ENCODE results near the gene OAT. TPM values are rescaled to one million over a fixed set of nuclear protein-coding genes. Genes with fewer than 3 reads are reported as not detected.

Gene OAT
- total and polyA plus RNA-seq, 7 experiments from 2014 or later: 29.6 to 80.0 (median 44.6) TPM

DNA sequence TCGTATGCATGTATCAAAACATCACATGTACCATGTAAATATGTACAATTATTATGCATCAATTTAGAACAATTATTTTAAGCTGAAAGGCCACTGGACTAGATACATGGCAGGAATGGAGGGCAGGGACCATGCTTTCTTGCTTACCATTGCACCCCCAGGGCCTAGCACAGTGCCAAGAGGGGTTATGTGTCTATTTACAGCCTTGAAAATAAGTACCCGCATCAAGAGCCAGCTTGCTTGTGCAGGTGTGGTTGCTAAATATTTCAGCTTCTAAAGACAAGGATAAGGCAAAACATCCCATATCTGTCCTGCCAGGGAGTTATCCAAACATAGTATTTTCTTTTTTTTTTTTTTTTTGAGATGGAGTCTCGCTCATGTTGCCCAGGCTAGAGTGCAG is 14.7 kb upstream of the OAT start:
- ChIA-PET CTCF (no interaction called here), POLR2A (interaction anchor here (0.7 kb wide), 1 partner anchor 565 kb away, joined by 3 read pairs; no protein-coding TSS in a partner anchor)
- H3K27me3 ChIP-seq (ENCODE audit: control insufficient read depth in 2 of 2, insufficient read depth in 2 of 2, low read length in 2 of 2): no peaks in the 10 kb centered on the region
- no peak for DNase-seq
- intact Hi-C loops (cut with micrococcal nuclease): no loop called here
- Mint-ChIP-seq H3K4me3 (no peak overlapping the region), H3K27ac (no peak overlapping the region), H3K27me3 (peaks cover 0 to 12% (median 7%) of the 10 kb centered on the region in 5 donors), H3K9me3 (no peaks in the 10 kb centered on the region), H3K4me1 (no peaks in the 10 kb centered on the region), H3K36me3 (no peaks in the 10 kb centered on the region)
- no peaks in the 10 kb centered on the region for H3K4me1 ChIP-seq (ENCODE audit: control insufficient read depth in 2 of 2, insufficient read depth in 2 of 2, low read length in 2 of 2)
- no peaks in the 10 kb centered on the region for H3K36me3 ChIP-seq (ENCODE audit: control insufficient read depth in 2 of 3, insufficient read depth in 3 of 3, low read length in 3 of 3)
- H3K9me3 ChIP-seq (ENCODE audit: control insufficient read depth in 2 of 3, low read length in 3 of 3): no peaks in the 10 kb centered on the region
- no peak overlapping the region for H3K27ac ChIP-seq (ENCODE audit: low read depth, low read length)
- H3K4me3 ChIP-seq (ENCODE audit: low read length): no peak overlapping the region
- ATAC-seq: no peak

DNA sequence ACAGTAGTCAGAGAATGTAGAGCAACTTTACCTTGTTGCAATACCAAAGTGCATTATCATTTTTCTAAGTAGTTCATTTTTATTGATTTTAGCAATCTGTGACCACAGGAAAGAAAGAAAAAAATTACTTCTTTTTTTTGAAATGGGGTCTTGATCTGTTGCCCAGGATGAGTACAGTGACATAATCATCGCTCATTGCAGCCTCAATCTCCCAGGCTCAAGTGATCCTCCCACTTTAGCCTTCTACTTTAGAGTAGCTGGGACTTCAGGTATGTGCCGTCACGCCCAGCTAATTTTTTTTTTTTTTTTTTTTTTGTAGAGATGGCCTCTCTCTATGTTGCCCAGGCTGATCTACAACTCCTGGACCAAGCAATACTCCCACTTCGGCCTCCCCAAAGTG is 11.4 kb upstream of the OAT start:
- no peaks in the 10 kb centered on the region for H3K36me3 ChIP-seq (ENCODE audit: control insufficient read depth in 2 of 3, insufficient read depth in 3 of 3, low read length in 3 of 3)
- Mint-ChIP-seq H3K4me3 (no peak overlapping the region), H3K9me3 (no peaks in the 10 kb centered on the region), H3K27ac (no peak overlapping the region), H3K4me1 (no peaks in the 10 kb centered on the region), H3K27me3 (peaks cover 0 to 23% (median 7%) of the 10 kb centered on the region in 5 donors), H3K36me3 (no peaks in the 10 kb centered on the region)
- ChIA-PET CTCF (no interaction called here), POLR2A (no interaction called here)
- H3K27me3 ChIP-seq (ENCODE audit: control insufficient read depth in 2 of 2, insufficient read depth in 2 of 2, low read length in 2 of 2): no peaks in the 10 kb centered on the region
- no peaks in the 10 kb centered on the region for H3K4me1 ChIP-seq (ENCODE audit: control insufficient read depth in 2 of 2, insufficient read depth in 2 of 2, low read length in 2 of 2)
- ATAC-seq: no peak
- H3K27ac ChIP-seq (ENCODE audit: low read depth, low read length): no peak overlapping the region
- intact Hi-C loops (cut with micrococcal nuclease): no loop called here
- DNase-seq: no peak
- no peaks in the 10 kb centered on the region for H3K9me3 ChIP-seq (ENCODE audit: control insufficient read depth in 2 of 3, low read length in 3 of 3)
- no peak overlapping the region for H3K4me3 ChIP-seq (ENCODE audit: low read length)

DNA sequence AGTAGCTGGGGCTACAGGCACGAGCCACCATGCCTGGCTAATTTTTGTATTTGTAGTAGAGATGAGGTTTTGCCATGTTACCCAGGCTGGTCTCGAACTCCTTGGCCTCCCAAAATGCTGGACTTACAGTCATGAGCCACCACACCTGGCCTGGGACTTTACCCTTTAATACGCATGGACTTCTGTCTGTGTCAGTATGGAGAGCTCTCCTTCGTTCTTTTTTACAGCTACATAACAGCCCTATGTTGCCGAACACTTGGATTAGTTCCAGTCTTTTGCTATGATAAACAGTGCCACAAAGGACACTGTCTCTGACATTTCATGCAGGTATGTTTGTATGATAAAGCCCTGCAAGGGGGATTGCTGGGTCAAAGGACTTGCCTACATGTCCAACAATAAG is 10.9 kb upstream of the OAT start:
- ChIA-PET CTCF (no interaction called here), POLR2A (no interaction called here)
- H3K9me3 ChIP-seq (ENCODE audit: control insufficient read depth in 2 of 3, low read length in 3 of 3): no peaks in the 10 kb centered on the region
- no peaks in the 10 kb centered on the region for H3K27me3 ChIP-seq (ENCODE audit: control insufficient read depth in 2 of 2, insufficient read depth in 2 of 2, low read length in 2 of 2)
- intact Hi-C loops (cut with micrococcal nuclease): no loop called here
- H3K4me3 ChIP-seq (ENCODE audit: low read length): no peak overlapping the region
- H3K36me3 ChIP-seq (ENCODE audit: control insufficient read depth in 2 of 3, insufficient read depth in 3 of 3, low read length in 3 of 3): no peaks in the 10 kb centered on the region
- Mint-ChIP-seq H3K9me3 (no peaks in the 10 kb centered on the region), H3K27me3 (peaks cover 0 to 23% (median 7%) of the 10 kb centered on the region in 5 donors), H3K4me1 (no peaks in the 10 kb centered on the region), H3K4me3 (no peak overlapping the region), H3K36me3 (no peaks in the 10 kb centered on the region), H3K27ac (no peak overlapping the region)
- DNase-seq: no peak
- no peaks in the 10 kb centered on the region for H3K4me1 ChIP-seq (ENCODE audit: control insufficient read depth in 2 of 2, insufficient read depth in 2 of 2, low read length in 2 of 2)
- H3K27ac ChIP-seq (ENCODE audit: low read depth, low read length): no peak overlapping the region
- no peak for ATAC-seq

DNA sequence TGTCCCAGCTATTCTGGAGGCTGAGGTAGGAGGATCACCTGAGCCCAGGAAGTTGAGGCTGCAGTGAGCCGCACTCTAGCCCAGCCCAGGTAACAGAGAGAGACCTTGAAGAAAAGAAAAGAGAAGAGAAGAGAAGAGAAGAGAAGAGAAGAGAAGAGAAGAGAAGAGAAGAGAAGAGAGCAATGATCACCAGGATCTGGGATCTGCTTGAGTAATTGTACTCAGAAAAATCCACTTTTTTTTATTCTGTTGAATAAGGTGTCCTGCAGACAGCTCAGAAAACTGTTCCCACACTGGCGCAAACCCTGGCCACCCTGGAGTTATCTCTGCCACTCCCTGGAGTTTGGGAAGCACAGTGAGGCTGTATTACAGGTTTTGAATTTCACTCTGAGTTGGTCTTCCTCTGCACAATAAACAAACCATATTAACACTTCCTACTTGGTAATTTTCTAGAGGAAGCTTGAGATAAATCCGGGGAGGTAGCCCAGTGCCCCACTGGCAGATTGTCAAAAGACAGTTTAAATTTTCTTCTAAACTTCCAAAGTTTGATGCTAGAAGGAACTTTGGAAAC is 9.6 kb upstream of the OAT start:
- ATAC-seq (no peak), DNase-seq (no peak)
- no peaks in the 10 kb centered on the region for H3K9me3 Mint-ChIP-seq
- Histone ChIP-seq H3K27ac (ENCODE audit: low read depth, low read length) (no peak overlapping the region), H3K9me3 (ENCODE audit: control insufficient read depth in 2 of 3, low read length in 3 of 3) (no peaks in the 10 kb centered on the region), H3K36me3 (ENCODE audit: control insufficient read depth in 2 of 3, insufficient read depth in 3 of 3, low read length in 3 of 3) (no peaks in the 10 kb centered on the region), H3K27me3 (ENCODE audit: control insufficient read depth in 2 of 2, insufficient read depth in 2 of 2, low read length in 2 of 2) (no peaks in the 10 kb centered on the region), H3K4me1 (ENCODE audit: control insufficient read depth in 2 of 2, insufficient read depth in 2 of 2, low read length in 2 of 2) (no peaks in the 10 kb centered on the region), H3K4me3 (ENCODE audit: low read length) (no peak overlapping the region)
- H3K4me1 Mint-ChIP-seq: no peaks in the 10 kb centered on the region
- no peak overlapping the region for H3K27ac Mint-ChIP-seq
- ChIA-PET POLR2A (interaction anchor here (0.7 kb wide), 1 partner anchor 10 kb away, joined by 3 read pairs; the partner anchor contains the start of gene OAT), CTCF (interaction anchor here (0.6 kb wide), 1 partner anchor 450 kb away, joined by 3 read pairs; no protein-coding TSS in a partner anchor)
- no peaks in the 10 kb centered on the region for H3K36me3 Mint-ChIP-seq
- H3K27me3 Mint-ChIP-seq: peaks cover 5 to 29% (median 7%) of the 10 kb centered on the region in 5 donors
- no peak overlapping the region for H3K4me3 Mint-ChIP-seq
- intact Hi-C loops (cut with micrococcal nuclease): no loop called here

DNA sequence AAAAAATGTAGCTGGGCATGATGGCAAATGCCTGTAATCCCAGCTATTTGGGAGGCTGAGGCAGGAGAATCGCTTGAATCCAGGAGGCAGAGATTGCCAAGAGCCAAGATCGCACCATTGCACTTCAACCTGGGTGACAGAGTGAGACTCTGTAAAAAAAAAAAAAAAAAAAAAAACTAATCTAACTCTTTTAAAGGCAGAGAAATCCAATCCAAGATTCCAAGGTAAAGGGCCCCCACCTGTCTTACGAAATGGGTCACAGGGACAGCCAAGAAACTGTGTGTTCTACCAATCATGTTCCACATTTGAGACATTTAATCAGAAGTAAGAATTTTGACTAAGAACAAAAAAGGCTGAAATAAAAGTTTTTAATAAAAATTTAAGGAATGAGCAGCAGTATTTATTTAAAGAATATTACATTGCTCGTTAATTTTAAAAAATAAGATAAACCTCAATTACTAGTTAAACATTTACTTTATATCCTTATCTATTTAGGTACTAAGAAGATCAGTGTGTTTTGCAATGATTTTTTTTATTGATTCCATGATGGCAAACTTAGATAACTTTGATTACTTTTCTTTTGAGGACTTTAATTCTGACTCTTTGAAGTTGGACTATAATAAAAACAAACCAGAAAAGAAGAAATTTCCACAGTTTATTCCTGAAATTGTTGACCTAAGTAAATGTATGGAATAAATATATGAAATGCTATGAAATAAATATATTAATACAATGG is 6.7 kb upstream of the OAT start:
- peaks cover 0 to 41% (median 11%) of the 10 kb centered on the region in 5 donors for H3K27me3 Mint-ChIP-seq
- no peak overlapping the region for H3K4me3 ChIP-seq (ENCODE audit: low read length)
- ATAC-seq: no peak
- no peaks in the 10 kb centered on the region for H3K9me3 ChIP-seq (ENCODE audit: control insufficient read depth in 2 of 3, low read length in 3 of 3)
- no peak for DNase-seq
- H3K4me3 Mint-ChIP-seq: no peak overlapping the region
- no peaks in the 10 kb centered on the region for H3K27me3 ChIP-seq (ENCODE audit: control insufficient read depth in 2 of 2, insufficient read depth in 2 of 2, low read length in 2 of 2)
- H3K27ac Mint-ChIP-seq: no peak overlapping the region
- H3K4me1 Mint-ChIP-seq: no peaks in the 10 kb centered on the region
- CTCF ChIA-PET: no interaction called here
- no peaks in the 10 kb centered on the region for H3K4me1 ChIP-seq (ENCODE audit: control insufficient read depth in 2 of 2, insufficient read depth in 2 of 2, low read length in 2 of 2)
- POLR2A ChIA-PET: interaction anchor here (0.7 kb wide), 1 partner anchor 18 kb away, joined by 4 read pairs; no protein-coding TSS in a partner anchor
- H3K36me3 ChIP-seq (ENCODE audit: control insufficient read depth in 2 of 3, insufficient read depth in 3 of 3, low read length in 3 of 3): no peaks in the 10 kb centered on the region
- H3K36me3 Mint-ChIP-seq: no peaks in the 10 kb centered on the region
- H3K9me3 Mint-ChIP-seq: no peaks in the 10 kb centered on the region
- no peak overlapping the region for H3K27ac ChIP-seq (ENCODE audit: low read depth, low read length)
- intact Hi-C loops (cut with micrococcal nuclease): no loop called here

DNA sequence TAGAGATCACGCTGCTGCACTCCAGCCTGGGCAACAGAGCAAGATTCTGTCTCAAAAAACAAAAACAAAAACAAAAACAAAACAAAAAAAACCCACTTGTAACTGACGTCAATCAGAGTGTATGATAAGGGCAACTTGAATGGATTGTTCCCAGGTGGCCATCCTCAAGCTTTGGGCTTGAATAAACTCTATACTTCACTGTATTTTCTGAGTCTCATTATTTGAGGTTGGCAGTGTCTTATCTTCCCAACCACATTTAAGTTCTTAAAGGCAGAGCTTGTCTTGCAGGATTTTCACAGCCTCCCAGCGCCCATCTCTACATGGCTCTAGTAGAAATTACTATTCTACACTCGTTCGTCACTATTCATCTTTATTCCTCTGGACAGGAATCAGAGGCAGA is 5.1 kb upstream of the OAT start:
- Mint-ChIP-seq H3K36me3 (no peaks in the 10 kb centered on the region), H3K9me3 (no peaks in the 10 kb centered on the region), H3K4me1 (peaks cover 0 to 5% (median 4%) of the 10 kb centered on the region in 7 donors), H3K27me3 (peaks cover 0 to 37% (median 11%) of the 10 kb centered on the region in 5 donors), H3K27ac (no peak overlapping the region), H3K4me3 (no peak overlapping the region)
- DNase-seq (no peak), ATAC-seq (no peak)
- Histone ChIP-seq H3K9me3 (ENCODE audit: control insufficient read depth in 2 of 3, low read length in 3 of 3) (no peaks in the 10 kb centered on the region), H3K27ac (ENCODE audit: low read depth, low read length) (no peak overlapping the region), H3K27me3 (ENCODE audit: control insufficient read depth in 2 of 2, insufficient read depth in 2 of 2, low read length in 2 of 2) (no peaks in the 10 kb centered on the region), H3K36me3 (ENCODE audit: control insufficient read depth in 2 of 3, insufficient read depth in 3 of 3, low read length in 3 of 3) (no peaks in the 10 kb centered on the region), H3K4me3 (ENCODE audit: low read length) (no peak overlapping the region), H3K4me1 (ENCODE audit: control insufficient read depth in 2 of 2, insufficient read depth in 2 of 2, low read length in 2 of 2) (no peaks in the 10 kb centered on the region)
- intact Hi-C loops (cut with micrococcal nuclease): no loop called here
- ChIA-PET POLR2A (interaction anchor here (1.3 kb wide), 1 partner anchor 20 kb away, joined by 3 read pairs; no protein-coding TSS in a partner anchor), CTCF (interaction anchor here (0.7 kb wide), 1 partner anchor 1289 kb away, joined by 3 read pairs; no protein-coding TSS in a partner anchor)

DNA sequence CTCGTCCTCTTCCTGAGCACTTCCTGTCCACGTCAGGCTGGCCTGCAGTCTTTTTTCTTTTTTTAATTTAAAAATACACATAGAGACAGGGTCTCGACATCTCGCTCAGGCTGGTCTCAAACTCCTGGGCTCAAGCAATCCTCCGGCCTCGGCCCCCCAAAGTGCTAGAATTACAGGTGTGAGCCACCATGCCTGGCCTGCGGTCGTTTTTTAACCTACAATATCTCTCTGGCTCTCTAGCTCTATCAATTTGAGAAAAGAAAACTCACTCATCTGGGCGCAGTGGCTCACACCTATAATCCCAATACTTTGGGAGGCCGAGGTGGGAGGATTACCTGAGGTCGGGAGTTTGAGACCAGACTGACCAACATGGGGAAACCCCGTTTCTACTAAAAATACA is 4.0 kb upstream of the OAT start:
- intact Hi-C loops (cut with micrococcal nuclease): no loop called here
- Histone ChIP-seq H3K36me3 (ENCODE audit: control insufficient read depth in 2 of 3, insufficient read depth in 3 of 3, low read length in 3 of 3) (no peaks in the 10 kb centered on the region), H3K4me3 (ENCODE audit: low read length) (no peak overlapping the region), H3K27me3 (ENCODE audit: control insufficient read depth in 2 of 2, insufficient read depth in 2 of 2, low read length in 2 of 2) (no peaks in the 10 kb centered on the region), H3K27ac (ENCODE audit: low read depth, low read length) (no peak overlapping the region), H3K9me3 (ENCODE audit: control insufficient read depth in 2 of 3, low read length in 3 of 3) (no peaks in the 10 kb centered on the region), H3K4me1 (ENCODE audit: control insufficient read depth in 2 of 2, insufficient read depth in 2 of 2, low read length in 2 of 2) (peaks cover 3% of the 10 kb centered on the region in 2 donors)
- Mint-ChIP-seq H3K4me1 (peaks cover 0 to 8% (median 4%) of the 10 kb centered on the region in 7 donors), H3K4me3 (no peak overlapping the region), H3K27ac (no peak overlapping the region), H3K27me3 (peaks cover 0 to 26% (median 11%) of the 10 kb centered on the region in 5 donors), H3K36me3 (no peaks in the 10 kb centered on the region), H3K9me3 (no peaks in the 10 kb centered on the region)
- no peak for DNase-seq
- ChIA-PET CTCF (no interaction called here), POLR2A (no interaction called here)
- ATAC-seq: no peak

Data from naive thymus-derived CD4-positive, alpha-beta T cell (primary cell).